HEK293 (cell line): ENCODE results near the gene GJD3.

ENCODE experiments used
- CTCF ChIA-PET: fragments of 350-600 bp; formaldehyde crosslinking; extraction: SDS; loops from one replicate; lab custom pipeline; 2021; ENCODE audit warnings: antibody characterized with exemption; lab: Yijun Ruan, JAX
- POLR2A ChIA-PET: fragments of 300-600 bp; formaldehyde crosslinking; extraction: SDS; loops from one replicate; lab custom pipeline; 2020; ENCODE audit warnings: antibody characterized with exemption, inconsistent platforms; lab: Yijun Ruan, JAX
- H3K27ac ChIP-seq: fragments of 200-500 bp; sonication (Bioruptor generic); 2 replicates; pipeline ENCODE4 v1.5.1; 2014; ENCODE audit warnings: low read depth, low read length, control low read depth, inconsistent platforms; ENCODE audit errors: extremely low read depth
- H3K36me3 ChIP-seq, 2 experiments: fragments of 200-500 bp in 1 of 2; sonication (Bioruptor generic) in 1 of 2; 1 replicate in 1 of 2; 2 replicates in 1 of 2; pipeline ENCODE4 v1.5.1; 2014 to 2017; ENCODE audit warnings: inconsistent platforms in 2 of 2, low read length in 2 of 2; ENCODE audit not compliant: control insufficient read depth in 2 of 2, insufficient read depth in 1 of 2
- H3K4me1 ChIP-seq: fragments of 200-500 bp; sonication (Bioruptor generic); 2 replicates; pipeline ENCODE4 v1.5.1; 2014; ENCODE audit warnings: mild to moderate bottlenecking, low read length, inconsistent platforms; ENCODE audit not compliant: control insufficient read depth, insufficient read depth
- H3K4me3 ChIP-seq: 2 replicates; pipeline ENCODE4 v1.5.1; 2011; ENCODE audit warnings: low read depth, mild to moderate bottlenecking, control low read depth, low read length, moderate library complexity
- H3K9me3 ChIP-seq: fragments of 200-500 bp; sonication (Bioruptor generic); 2 replicates; pipeline ENCODE4 v1.5.1; 2014; ENCODE audit warnings: low read depth, low read length, inconsistent platforms; ENCODE audit not compliant: control insufficient read depth, insufficient read depth
- EGR2 ChIP-seq: fragments of 450-650 bp; formaldehyde crosslinking; IDR thresholded peaks from 2 replicates; pipeline ENCODE4 v1.5.1; 2016; ENCODE audit warnings: low read depth, missing biosample characterization, missing genetic modification characterization
- GLIS1 ChIP-seq: fragments of 450-650 bp; formaldehyde crosslinking; IDR thresholded peaks from 2 replicates; pipeline ENCODE4 v1.5.1; 2016; ENCODE audit warnings: missing biosample characterization, missing genetic modification characterization
- HOXA7 ChIP-seq: sonication (generic); formaldehyde crosslinking; IDR thresholded peaks from 2 replicates; pipeline ENCODE4 v1.8.1; 2022; ENCODE audit warnings: missing genetic modification reagents, borderline replicate concordance
- HOXC10 ChIP-seq: sonication (generic); formaldehyde crosslinking; IDR thresholded peaks from 2 replicates; pipeline ENCODE4 v1.8.1; 2023; ENCODE audit warnings: mild to moderate bottlenecking, missing genetic modification reagents
- HOXD13 ChIP-seq: sonication (generic); formaldehyde crosslinking; IDR thresholded peaks from 2 replicates; pipeline ENCODE4 v1.8.0; 2022; ENCODE audit warnings: missing genetic modification reagents, borderline replicate concordance
- KLF8 ChIP-seq: fragments of 450-650 bp; formaldehyde crosslinking; IDR thresholded peaks from 2 replicates; pipeline ENCODE4 v1.5.1; 2016; ENCODE audit warnings: missing biosample characterization, missing genetic modification characterization
- OVOL3 ChIP-seq: fragments of 450-650 bp; formaldehyde crosslinking; IDR thresholded peaks from 2 replicates; pipeline ENCODE4 v1.5.1; 2016; ENCODE audit warnings: missing biosample characterization, missing genetic modification characterization
- SP7 ChIP-seq: fragments of 450-650 bp; formaldehyde crosslinking; IDR thresholded peaks from 2 replicates; pipeline ENCODE4 v1.5.1; 2016; ENCODE audit warnings: missing biosample characterization, missing genetic modification characterization
- ZBTB48 ChIP-seq: fragments of 450-650 bp; formaldehyde crosslinking; IDR thresholded peaks from 2 replicates; pipeline ENCODE4 v1.5.1; 2016; ENCODE audit warnings: missing biosample characterization, missing genetic modification characterization
- ZBTB6 ChIP-seq: fragments of 450-650 bp; formaldehyde crosslinking; IDR thresholded peaks from 2 replicates; pipeline ENCODE4 v1.5.1; 2017; ENCODE audit warnings: missing biosample characterization, missing genetic modification characterization
- ZFHX2 ChIP-seq: fragments of 450-650 bp; formaldehyde crosslinking; conservative IDR thresholded peaks from 2 replicates; pipeline ENCODE4 v1.5.1; 2016; ENCODE audit warnings: missing biosample characterization, missing genetic modification characterization
- ZNF133 ChIP-seq: fragments of 450-650 bp; formaldehyde crosslinking; IDR thresholded peaks from 2 replicates; pipeline ENCODE4 v1.5.1; 2016; ENCODE audit warnings: missing biosample characterization, missing genetic modification characterization
- ZNF19 ChIP-seq: fragments of 450-650 bp; formaldehyde crosslinking; IDR thresholded peaks from 2 replicates; pipeline ENCODE4; 2016; ENCODE audit warnings: missing biosample characterization, missing genetic modification characterization, low read depth
- ZNF2 ChIP-seq: fragments of 450-650 bp; formaldehyde crosslinking; IDR thresholded peaks from 2 replicates; pipeline ENCODE4 v1.5.1; 2016; ENCODE audit warnings: missing biosample characterization, missing genetic modification characterization
- ZNF211 ChIP-seq: fragments of 450-650 bp; formaldehyde crosslinking; IDR thresholded peaks from 2 replicates; pipeline ENCODE4 v1.5.1; 2016; ENCODE audit warnings: low read depth, missing biosample characterization, missing genetic modification characterization
- ZNF23 ChIP-seq: fragments of 450-650 bp; formaldehyde crosslinking; IDR thresholded peaks from 2 replicates; pipeline ENCODE4 v1.5.1; 2016; ENCODE audit warnings: missing biosample characterization, missing genetic modification characterization, borderline replicate concordance
- ZNF324 ChIP-seq: fragments of 450-650 bp; formaldehyde crosslinking; IDR thresholded peaks from 2 replicates; pipeline ENCODE4 v1.5.1; 2016; ENCODE audit warnings: missing biosample characterization, missing genetic modification characterization
- ZNF423 ChIP-seq: fragments of 450-650 bp; formaldehyde crosslinking; IDR thresholded peaks from 2 replicates; pipeline ENCODE4 v1.5.1; 2016; ENCODE audit warnings: missing biosample characterization, missing genetic modification characterization
- ZNF488 ChIP-seq: fragments of 450-650 bp; formaldehyde crosslinking; IDR thresholded peaks from 2 replicates; pipeline ENCODE4 v1.5.1; 2016; ENCODE audit warnings: missing biosample characterization, missing genetic modification characterization
- ZNF514 ChIP-seq: fragments of 450-650 bp; formaldehyde crosslinking; IDR thresholded peaks from 2 replicates; pipeline ENCODE4 v1.5.1; 2016; ENCODE audit warnings: missing biosample characterization, missing genetic modification characterization
- ZNF560 ChIP-seq: fragments of 450-650 bp; formaldehyde crosslinking; IDR thresholded peaks from 2 replicates; pipeline ENCODE4 v1.5.1; 2017; ENCODE audit warnings: missing biosample characterization, missing genetic modification characterization, borderline replicate concordance
- ZNF707 ChIP-seq: fragments of 450-650 bp; formaldehyde crosslinking; IDR thresholded peaks from 2 replicates; pipeline ENCODE4 v1.5.1; 2016; ENCODE audit warnings: missing biosample characterization, missing genetic modification characterization
- TF ChIP-seq, protein P1 (sequence below): fragments of 450-650 bp; formaldehyde crosslinking; IDR thresholded peaks from 2 replicates; pipeline ENCODE4 v1.5.1; 2016; ENCODE audit warnings: missing biosample characterization, missing genetic modification characterization

The GJD3 gene

DNA sequence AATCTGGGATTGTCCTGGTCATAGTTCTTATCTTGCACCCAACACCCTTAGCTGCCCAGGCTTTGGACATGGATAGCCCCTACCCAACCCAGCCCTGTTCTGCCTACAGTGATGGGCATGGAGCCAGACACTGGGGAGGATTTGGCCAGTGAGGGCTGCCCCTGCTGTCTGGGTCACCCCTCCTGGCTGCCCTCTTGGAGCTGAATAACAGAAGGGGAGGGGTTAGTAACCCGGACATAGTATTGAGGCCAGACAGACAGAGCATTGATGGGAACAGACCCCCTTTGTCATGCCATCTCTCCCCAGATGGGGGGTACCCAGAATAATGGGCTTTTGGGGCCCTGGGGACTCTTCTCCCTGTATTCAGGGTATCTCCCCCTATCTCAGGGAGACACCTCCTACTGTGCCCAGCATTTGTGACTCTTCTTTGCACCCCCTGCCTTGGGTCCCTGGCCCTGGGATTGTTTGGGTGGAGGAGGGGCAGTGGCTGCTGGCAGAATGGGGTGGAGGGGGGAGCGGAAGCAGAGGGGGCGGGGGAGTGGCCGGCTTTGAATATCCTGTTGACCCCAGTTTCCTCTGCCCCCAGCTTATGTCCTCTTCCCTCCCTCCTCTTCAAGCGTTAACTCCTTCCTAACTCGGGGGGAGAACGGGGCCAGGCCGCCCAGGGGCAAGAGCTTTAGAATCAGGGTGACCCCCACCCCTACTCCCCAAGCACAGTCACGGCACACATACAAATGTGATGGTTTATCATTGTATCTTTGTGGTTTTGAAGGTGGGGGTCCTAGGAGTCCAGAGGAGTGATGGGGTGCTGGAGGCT lies 17.0 kb downstream of the GJD3 start:
- ChIA-PET POLR2A (interaction anchor here (2.1 kb wide), 1 partner anchor 41 kb away, joined by 6 read pairs; no protein-coding TSS in a partner anchor), CTCF (interaction anchor here (0.5 to 5.3 kb wide), 6 partner anchors 9 to 73 kb away, joined by 3 to 67 read pairs (median 4); no protein-coding TSS in a partner anchor)
- TF ChIP-seq GLIS1 (tag by site-specific recombination) (peak; percentile 55), ZNF423 (tag by site-specific recombination) (no peak)
- Histone ChIP-seq H3K36me3 (peaks cover 3 to 35% of the 10 kb centered on the region in 2 experiments; a peak in 2 of 3 replicates), H3K27ac (no peak overlapping the region), H3K4me1 (peaks cover 19% of the 10 kb centered on the region), H3K9me3 (no peaks in the 10 kb centered on the region), H3K4me3 (no peak overlapping the region)

DNA sequence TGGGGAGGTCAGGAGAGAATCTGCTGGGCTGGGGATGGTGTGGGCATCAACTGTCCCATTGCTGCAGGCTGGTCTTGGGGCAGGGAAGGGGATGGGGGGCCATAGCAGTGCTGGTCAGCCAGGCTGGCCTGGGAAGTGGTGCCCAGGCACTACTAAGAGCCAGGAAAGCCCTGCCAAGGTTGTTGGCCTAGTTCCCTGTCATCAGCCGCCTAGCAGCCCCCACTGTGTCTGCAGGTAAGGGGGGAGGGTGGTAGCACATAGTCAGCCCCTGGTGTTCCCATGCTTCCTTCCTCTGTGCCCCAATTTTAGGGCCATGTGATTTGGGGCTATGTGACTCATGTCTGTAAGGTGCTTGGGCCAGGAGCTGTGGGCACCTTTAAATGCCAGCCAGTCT lies 17.8 kb downstream of the GJD3 start:
- ChIA-PET POLR2A (interaction anchor here (2.0 kb wide), 1 partner anchor 7 kb away, joined by 7 read pairs; no protein-coding TSS in a partner anchor), CTCF (interaction anchor here (1.0 to 5.3 kb wide), 5 partner anchors 9 to 44 kb away, joined by 4 to 67 read pairs (median 11); no protein-coding TSS in a partner anchor)
- no peak overlapping the region for H3K4me3 ChIP-seq
- no peak overlapping the region for H3K27ac ChIP-seq
- TF ChIP-seq ZBTB48 (tag by site-specific recombination) (no peak), HOXD13 (CRISPR knock-in tag) (no peak), ZNF23 (tag by site-specific recombination) (no peak), KLF8 (tag by site-specific recombination) (no peak), EGR2 (tag by site-specific recombination) (no peak), ZNF560 (tag by site-specific recombination) (no peak)
- TF ChIP-seq, protein P1, sequence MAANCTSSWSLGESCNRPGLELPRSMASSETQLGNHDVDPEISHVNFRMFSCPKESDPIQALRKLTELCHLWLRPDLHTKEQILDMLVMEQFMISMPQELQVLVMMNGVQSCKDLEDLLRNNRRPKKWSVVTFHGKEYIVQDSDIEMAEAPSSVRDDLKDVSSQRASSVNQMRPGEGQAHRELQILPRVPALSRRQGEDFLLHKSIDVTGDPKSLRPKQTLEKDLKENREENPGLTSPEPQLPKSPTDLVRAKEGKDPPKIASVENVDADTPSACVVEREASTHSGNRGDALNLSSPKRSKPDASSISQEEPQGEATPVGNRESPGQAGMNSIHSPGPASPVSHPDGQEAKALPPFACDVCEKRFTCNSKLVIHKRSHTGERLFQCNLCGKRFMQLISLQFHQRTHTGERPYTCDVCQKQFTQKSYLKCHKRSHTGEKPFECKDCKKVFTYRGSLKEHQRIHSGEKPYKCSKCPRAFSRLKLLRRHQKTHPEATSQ (tag by site-specific recombination): no peak
- peaks cover 0 to 27% of the 10 kb centered on the region in 2 experiments; a peak in 2 of 3 replicates for H3K36me3 ChIP-seq
- H3K4me1 ChIP-seq: peaks cover 22% of the 10 kb centered on the region
- no peaks in the 10 kb centered on the region for H3K9me3 ChIP-seq

DNA sequence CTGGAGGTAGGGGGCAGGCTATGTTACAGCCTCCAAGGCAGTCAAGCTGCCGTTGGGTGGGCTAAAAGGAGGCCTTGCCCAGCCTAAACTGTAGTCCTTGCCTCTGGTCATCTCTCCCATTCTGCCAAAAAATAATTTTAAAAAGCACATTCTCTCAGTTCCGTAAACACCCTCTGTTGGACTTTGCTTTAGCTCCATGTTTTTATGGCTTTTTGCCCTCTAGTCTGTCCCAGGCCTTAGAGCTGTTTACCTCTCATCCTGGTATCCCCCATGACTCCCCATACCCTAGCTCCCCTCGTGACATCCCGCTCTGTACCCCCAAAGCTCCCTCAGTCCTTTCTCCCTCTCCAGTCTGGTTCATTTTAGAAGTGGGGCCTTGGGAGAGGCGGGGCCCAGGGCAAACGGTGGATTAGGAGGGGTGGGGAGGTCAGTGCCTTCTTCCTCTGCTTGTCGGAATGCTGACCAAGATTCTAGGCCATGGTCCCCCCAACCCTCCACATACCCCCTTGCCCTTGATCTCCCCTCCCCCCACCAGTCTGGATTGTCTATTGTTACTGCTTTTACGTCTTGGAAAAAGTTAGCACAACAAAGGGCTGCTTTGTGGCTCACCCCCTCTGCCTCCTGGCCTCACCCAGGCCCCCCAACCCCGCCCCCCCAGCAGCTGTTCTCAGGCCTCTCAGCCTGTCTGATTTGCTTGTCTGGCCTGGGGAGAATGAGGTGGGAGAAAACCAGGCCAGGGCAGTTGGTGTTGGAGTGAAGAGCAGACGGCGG lies 18.4 kb downstream of the GJD3 start:
- Histone ChIP-seq H3K9me3 (no peaks in the 10 kb centered on the region), H3K27ac (no peak overlapping the region; the same call in 1 of the 2 replicates), H3K4me3 (no peak overlapping the region), H3K36me3 (peaks cover 0 to 22% of the 10 kb centered on the region in 2 experiments; a peak in 2 of 3 replicates), H3K4me1 (peaks cover 22% of the 10 kb centered on the region)
- TF ChIP-seq, protein P1 (tag by site-specific recombination): no peak
- no peak for TF ChIP-seq ZBTB6 (tag by site-specific recombination)
- no peak for TF ChIP-seq ZNF19 (tag by site-specific recombination)
- TF ChIP-seq HOXC10: no peak
- no peak for TF ChIP-seq OVOL3 (tag by site-specific recombination)
- no peak for TF ChIP-seq SP7 (tag by site-specific recombination)
- no peak for TF ChIP-seq ZNF707 (tag by site-specific recombination)
- TF ChIP-seq ZFHX2 (tag by site-specific recombination): no peak
- TF ChIP-seq ZNF514 (tag by site-specific recombination): no peak
- TF ChIP-seq ZBTB48 (tag by site-specific recombination): no peak
- TF ChIP-seq HOXA7: no peak
- no peak for TF ChIP-seq ZNF324
- TF ChIP-seq ZNF488 (tag by site-specific recombination): no peak
- TF ChIP-seq ZNF211: no peak
- TF ChIP-seq ZNF2: no peak
- no peak for TF ChIP-seq ZNF133
- CTCF ChIA-PET: interaction anchor here (0.7 to 5.3 kb wide), 9 partner anchors 10 to 144 kb away, joined by 3 to 67 read pairs (median 5); no protein-coding TSS in a partner anchor
- POLR2A ChIA-PET: interaction anchor here (0.6 to 4.4 kb wide), 13 partner anchors 8 to 1342 kb away, joined by 3 to 33 read pairs (median 5); partner anchors contain the start of genes EIF1, GJD3, TOP2A and WIPF2
